ENCODE data around the gene CRYBA1. TPM values are rescaled to one million over a fixed set of nuclear protein-coding genes. Genes with fewer than 3 reads are reported as not detected.

CRYBA1 gene
- polyA plus RNA-seq, 3 donors: not detected

DNA sequence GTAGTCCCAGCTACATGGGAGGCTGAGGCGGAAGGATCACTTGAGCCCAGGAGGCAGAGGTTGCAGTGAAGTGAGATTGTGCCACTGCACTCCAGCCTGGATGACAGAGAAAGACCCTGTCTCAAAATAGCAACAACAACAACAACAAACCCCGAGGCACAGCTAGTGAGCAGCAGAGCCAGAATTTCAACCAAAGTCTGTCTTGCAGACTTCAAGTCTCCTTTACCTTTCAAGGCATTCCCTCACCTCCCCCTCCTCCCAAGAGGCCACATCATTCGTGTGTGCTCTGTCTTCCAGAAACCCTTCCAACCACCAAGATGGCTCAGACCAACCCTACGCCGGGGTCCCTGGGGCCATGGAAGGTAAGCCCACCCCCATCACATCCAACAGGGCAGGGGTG, 2.2 kb downstream of the CRYBA1 start:
- TF ChIP-seq, protein P1, sequence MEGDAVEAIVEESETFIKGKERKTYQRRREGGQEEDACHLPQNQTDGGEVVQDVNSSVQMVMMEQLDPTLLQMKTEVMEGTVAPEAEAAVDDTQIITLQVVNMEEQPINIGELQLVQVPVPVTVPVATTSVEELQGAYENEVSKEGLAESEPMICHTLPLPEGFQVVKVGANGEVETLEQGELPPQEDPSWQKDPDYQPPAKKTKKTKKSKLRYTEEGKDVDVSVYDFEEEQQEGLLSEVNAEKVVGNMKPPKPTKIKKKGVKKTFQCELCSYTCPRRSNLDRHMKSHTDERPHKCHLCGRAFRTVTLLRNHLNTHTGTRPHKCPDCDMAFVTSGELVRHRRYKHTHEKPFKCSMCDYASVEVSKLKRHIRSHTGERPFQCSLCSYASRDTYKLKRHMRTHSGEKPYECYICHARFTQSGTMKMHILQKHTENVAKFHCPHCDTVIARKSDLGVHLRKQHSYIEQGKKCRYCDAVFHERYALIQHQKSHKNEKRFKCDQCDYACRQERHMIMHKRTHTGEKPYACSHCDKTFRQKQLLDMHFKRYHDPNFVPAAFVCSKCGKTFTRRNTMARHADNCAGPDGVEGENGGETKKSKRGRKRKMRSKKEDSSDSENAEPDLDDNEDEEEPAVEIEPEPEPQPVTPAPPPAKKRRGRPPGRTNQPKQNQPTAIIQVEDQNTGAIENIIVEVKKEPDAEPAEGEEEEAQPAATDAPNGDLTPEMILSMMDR (IDR thresholded peaks at IDR 0.05): no peak
- no peaks in the 10 kb centered on the region for H3K27me3 ChIP-seq (ENCODE audit: control insufficient read depth in 2 of 2, insufficient read depth in 2 of 2, low read length in 2 of 2)

DNA sequence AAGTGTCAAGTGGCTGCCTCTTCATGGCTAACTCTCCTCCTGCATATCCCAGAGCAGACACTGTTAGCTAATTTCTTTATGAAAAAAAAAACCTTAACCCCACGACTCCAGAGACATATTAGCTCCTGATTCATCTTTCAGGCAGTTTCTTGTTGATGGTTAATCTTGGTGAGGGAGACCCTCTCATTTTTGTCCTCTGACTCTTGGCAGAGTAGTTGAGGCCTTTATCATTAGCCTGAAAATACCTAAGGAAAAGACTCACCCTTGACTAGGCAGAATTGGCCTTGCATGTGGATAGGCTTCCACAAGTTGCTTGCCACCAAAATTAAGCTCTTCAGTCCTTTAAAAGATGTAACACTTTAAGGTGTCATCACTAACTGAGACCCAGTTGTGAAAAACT, 4.0 kb downstream of the CRYBA1 start:
- Mint-ChIP-seq H3K36me3 (peaks cover 13 to 33% of the 10 kb centered on the region in 2 donors), H3K4me1 (peaks cover 39% of the 10 kb centered on the region), H3K4me3 (no peak overlapping the region), H3K27me3 (ENCODE audit: low read depth in 3 of 3) (no peaks in the 10 kb centered on the region), H3K27ac (peak overlapping the region in 2 of 7 donors; percentile 12 to 63), H3K9me3 (peaks cover 0 to 2% (median 0%) of the 10 kb centered on the region in 7 donors)
- Histone ChIP-seq H3K27ac (ENCODE audit: low read depth in 1 of 2, low read length in 2 of 2) (no peak overlapping the region), H3K36me3 (replicated peaks in 1 of 2; ENCODE audit: control insufficient read depth in 1 of 2, insufficient read depth in 2 of 2, low read length in 2 of 2) (peaks cover 0 to 24% of the 10 kb centered on the region in 2 donors), H3K4me3 (replicated peaks in 1 of 3; ENCODE audit: low read depth in 2 of 3, low read length in 3 of 3) (no peak overlapping the region), H3K9ac (ENCODE audit: insufficient read depth, low read length, poor library complexity, severe bottlenecking) (no peak overlapping the region), H3K4me2 (replicated peaks; ENCODE audit: extremely low read depth, low read length, poor library complexity, severe bottlenecking) (no peak overlapping the region), H4K20me1 (ENCODE audit: insufficient read depth, low read length) (peaks cover 54% of the 10 kb centered on the region), H3K9me3 (replicated peaks in 1 of 2; ENCODE audit: control insufficient read depth in 1 of 2, insufficient read depth in 1 of 2, low read length in 2 of 2) (no peaks in the 10 kb centered on the region), H2AFZ (ENCODE audit: insufficient read depth, low read depth, low read length, poor library complexity, severe bottlenecking) (no peak overlapping the region), H3K27me3 (ENCODE audit: control insufficient read depth in 2 of 2, insufficient read depth in 2 of 2, low read length in 2 of 2) (no peaks in the 10 kb centered on the region), H3K4me1 (ENCODE audit: control insufficient read depth in 1 of 2, insufficient read depth in 2 of 2, low read length in 2 of 2) (peaks cover 20 to 41% of the 10 kb centered on the region in 2 donors), H3K79me2 (ENCODE audit: insufficient read depth, low read length) (peaks cover 7% of the 10 kb centered on the region)
- whole genome bisulfite sequencing (ENCODE audit: insufficient coverage): no CpG with 5 or more reads among the region's 1 CpG
- intact Hi-C loops (cut with micrococcal nuclease): loop anchor here in 1 of 2 donors (5.0 kb wide), 1 partner anchor 37 kb away; no protein-coding TSS in a partner anchor
- no peak for DNase-seq
- TF ChIP-seq, protein P1 (IDR thresholded peaks at IDR 0.05): no peak

More for the DNA sequence above, 2.2 kb downstream of the CRYBA1 start:
- H4K20me1 ChIP-seq (ENCODE audit: insufficient read depth, low read length): peaks cover 36% of the 10 kb centered on the region
- no peak overlapping the region for H2AFZ ChIP-seq (ENCODE audit: insufficient read depth, low read depth, low read length, poor library complexity, severe bottlenecking)
- H3K4me1 ChIP-seq (ENCODE audit: control insufficient read depth in 1 of 2, insufficient read depth in 2 of 2, low read length in 2 of 2): peaks cover 15 to 33% of the 10 kb centered on the region in 2 donors
- 93% methylated on average over 4 of the region's 5 CpGs for WGBS (ENCODE audit: insufficient coverage)
- peak overlapping the region in 1 of 7 donors; percentile 12 for H3K27ac Mint-ChIP-seq
- H3K27ac ChIP-seq (ENCODE audit: low read depth in 1 of 2, low read length in 2 of 2): no peak overlapping the region
- peaks cover 36% of the 10 kb centered on the region for H3K4me1 Mint-ChIP-seq
- no peak overlapping the region for H3K4me3 ChIP-seq (replicated peaks in 1 of 3; ENCODE audit: low read depth in 2 of 3, low read length in 3 of 3)
- H3K36me3 ChIP-seq (replicated peaks in 1 of 2; ENCODE audit: control insufficient read depth in 1 of 2, insufficient read depth in 2 of 2, low read length in 2 of 2): peaks cover 0 to 17% of the 10 kb centered on the region in 2 donors
- H3K27me3 Mint-ChIP-seq (ENCODE audit: low read depth in 3 of 3): no peaks in the 10 kb centered on the region
- H3K9me3 ChIP-seq (replicated peaks in 1 of 2; ENCODE audit: control insufficient read depth in 1 of 2, insufficient read depth in 1 of 2, low read length in 2 of 2): no peaks in the 10 kb centered on the region
- peaks cover 0 to 2% (median 0%) of the 10 kb centered on the region in 7 donors for H3K9me3 Mint-ChIP-seq
- H3K79me2 ChIP-seq (ENCODE audit: insufficient read depth, low read length): peaks cover under 1% of the 10 kb centered on the region
- no peak overlapping the region for H3K9ac ChIP-seq (ENCODE audit: insufficient read depth, low read length, poor library complexity, severe bottlenecking)
- intact Hi-C loops (cut with micrococcal nuclease): no loop called here
- DNase-seq: no peak
- H3K36me3 Mint-ChIP-seq: peaks cover 9 to 22% of the 10 kb centered on the region in 2 donors
- no peak overlapping the region for H3K4me2 ChIP-seq (replicated peaks; ENCODE audit: extremely low read depth, low read length, poor library complexity, severe bottlenecking)
- H3K4me3 Mint-ChIP-seq: no peak overlapping the region

Data from CD14-positive monocyte (primary cell).